Measurements from ENCODE around the gene GJD4.
A peak's percentile ranks its signal among the peaks of the same experiment; 100 is the strongest.

GJD4 gene

GRCh38 chr10:35594115-35595079 is 10.7 kb upstream of the GJD4 start:
- Histone ChIP-seq H3K9me3 (ENCODE audit: control insufficient read depth, insufficient read depth, low read length) (no peaks in the 10 kb centered on the region), H3K27ac (ENCODE audit: low read length) (peak overlapping the region; percentile 56), H3K27me3 (ENCODE audit: control insufficient read depth, insufficient read depth, low read length) (no peaks in the 10 kb centered on the region), H3K36me3 (ENCODE audit: control insufficient read depth, insufficient read depth, low read length) (no peaks in the 10 kb centered on the region), H3K4me3 (ENCODE audit: low read length) (no peak overlapping the region), H3K4me1 (ENCODE audit: control insufficient read depth, insufficient read depth, low read length) (peaks cover 6% of the 10 kb centered on the region; the same call in 1 of the 2 replicates)
- no CpG with 5 or more reads among the region's 14 CpGs for WGBS (ENCODE audit: insufficient coverage, insufficient read length)
- no peak for DNase-seq (ENCODE audit: low read depth, low spot score)

- no peak overlapping the region for H3K27ac ChIP-seq (ENCODE audit: low read length)
- H3K4me1 ChIP-seq (ENCODE audit: control insufficient read depth, insufficient read depth, low read length), result peaks cover 6% of the 10 kb centered on the region; the same call in 1 of the 2 replicates
- DNase-seq (ENCODE audit: low read depth, low spot score), result no peak
- H3K9me3 ChIP-seq (ENCODE audit: control insufficient read depth, insufficient read depth, low read length), result no peaks in the 10 kb centered on the region
- H3K4me3 ChIP-seq (ENCODE audit: low read length), result no peak overlapping the region
- H3K27me3 ChIP-seq (ENCODE audit: control insufficient read depth, insufficient read depth, low read length), result no peaks in the 10 kb centered on the region
- H3K36me3 ChIP-seq (ENCODE audit: control insufficient read depth, insufficient read depth, low read length), result no peaks in the 10 kb centered on the region
- WGBS (ENCODE audit: insufficient coverage, insufficient read length), result 95% methylated on average over 1 of the region's 3 CpGs
Observed at GRCh38 chr10:35595106-35595505, 10.0 kb upstream of the GJD4 start.

- no peaks in the 10 kb centered on the region for H3K9me3 ChIP-seq (ENCODE audit: control insufficient read depth, insufficient read depth, low read length)
- H3K27me3 ChIP-seq (ENCODE audit: control insufficient read depth, insufficient read depth, low read length), result no peaks in the 10 kb centered on the region
- no peak overlapping the region for H3K27ac ChIP-seq (ENCODE audit: low read length)
- DNase-seq (ENCODE audit: low read depth, low spot score), result no peak
- no peak overlapping the region for H3K4me3 ChIP-seq (ENCODE audit: low read length)
- peaks cover 5% of the 10 kb centered on the region; the same call in 1 of the 2 replicates for H3K4me1 ChIP-seq (ENCODE audit: control insufficient read depth, insufficient read depth, low read length)
- no CpG with 5 or more reads among the region's 6 CpGs for WGBS (ENCODE audit: insufficient coverage, insufficient read length)
- no peaks in the 10 kb centered on the region for H3K36me3 ChIP-seq (ENCODE audit: control insufficient read depth, insufficient read depth, low read length)
Observed at GRCh38 chr10:35598379-35598778, 6.8 kb upstream of the GJD4 start.

GRCh38 chr10:35600193-35600592 is 4.9 kb upstream of the GJD4 start:
- H3K27ac ChIP-seq (ENCODE audit: low read length), result no peak overlapping the region
- no CpG with 5 or more reads among the region's 2 CpGs for WGBS (ENCODE audit: insufficient coverage, insufficient read length)
- no peak for DNase-seq (ENCODE audit: low read depth, low spot score)

GRCh38 chr10:35606430-35606829 is 1.3 kb downstream of the GJD4 start:
- Histone ChIP-seq H3K4me3 (ENCODE audit: low read length) (no peak overlapping the region), H3K27me3 (ENCODE audit: control insufficient read depth, insufficient read depth, low read length) (no peaks in the 10 kb centered on the region; the same call in 1 of the 2 replicates), H3K27ac (ENCODE audit: low read length) (no peak overlapping the region), H3K4me1 (ENCODE audit: control insufficient read depth, insufficient read depth, low read length) (no peaks in the 10 kb centered on the region), H3K9me3 (ENCODE audit: control insufficient read depth, insufficient read depth, low read length) (no peaks in the 10 kb centered on the region), H3K36me3 (ENCODE audit: control insufficient read depth, insufficient read depth, low read length) (no peaks in the 10 kb centered on the region)
- no peak for DNase-seq (ENCODE audit: low read depth, low spot score)
- WGBS (ENCODE audit: insufficient coverage, insufficient read length), result no CpG with 5 or more reads among the region's 6 CpGs

More at GRCh38 chr10:35600193-35600592, 4.9 kb upstream of the GJD4 start:
- no peaks in the 10 kb centered on the region for H3K27me3 ChIP-seq (ENCODE audit: control insufficient read depth, insufficient read depth, low read length)
- no peak overlapping the region for H3K4me3 ChIP-seq (ENCODE audit: low read length)
- H3K9me3 ChIP-seq (ENCODE audit: control insufficient read depth, insufficient read depth, low read length), result no peaks in the 10 kb centered on the region
- H3K4me1 ChIP-seq (ENCODE audit: control insufficient read depth, insufficient read depth, low read length), result no peaks in the 10 kb centered on the region
- H3K36me3 ChIP-seq (ENCODE audit: control insufficient read depth, insufficient read depth, low read length), result no peaks in the 10 kb centered on the region

GRCh38 chr10:35607475-35608327 is 2.6 kb downstream of the GJD4 start:
- Histone ChIP-seq H3K4me3 (ENCODE audit: low read length) (peak overlapping the region; percentile 7; the same call in 1 of the 2 replicates), H3K9me3 (ENCODE audit: control insufficient read depth, insufficient read depth, low read length) (no peaks in the 10 kb centered on the region), H3K36me3 (ENCODE audit: control insufficient read depth, insufficient read depth, low read length) (no peaks in the 10 kb centered on the region), H3K4me1 (ENCODE audit: control insufficient read depth, insufficient read depth, low read length) (no peaks in the 10 kb centered on the region), H3K27me3 (ENCODE audit: control insufficient read depth, insufficient read depth, low read length) (no peaks in the 10 kb centered on the region; the same call in 1 of the 2 replicates), H3K27ac (ENCODE audit: low read length) (no peak overlapping the region)
- no peak for DNase-seq (ENCODE audit: low read depth, low spot score)
- no CpG with 5 or more reads among the region's 78 CpGs for WGBS (ENCODE audit: insufficient coverage, insufficient read length)

- H3K9me3 ChIP-seq (ENCODE audit: control insufficient read depth, insufficient read depth, low read length), result no peaks in the 10 kb centered on the region
- no peaks in the 10 kb centered on the region for H3K4me1 ChIP-seq (ENCODE audit: control insufficient read depth, insufficient read depth, low read length)
- H3K27me3 ChIP-seq (ENCODE audit: control insufficient read depth, insufficient read depth, low read length), result no peaks in the 10 kb centered on the region; the same call in 1 of the 2 replicates
- no peaks in the 10 kb centered on the region for H3K36me3 ChIP-seq (ENCODE audit: control insufficient read depth, insufficient read depth, low read length)
- no peak overlapping the region for H3K27ac ChIP-seq (ENCODE audit: low read length)
- no peak overlapping the region for H3K4me3 ChIP-seq (ENCODE audit: low read length)
- WGBS (ENCODE audit: insufficient coverage, insufficient read length), result no CpG with 5 or more reads among the region's 16 CpGs
- DNase-seq (ENCODE audit: low read depth, low spot score), result no peak
Observed at GRCh38 chr10:35608328-35608672, 3.2 kb downstream of the GJD4 start.

- no peak for DNase-seq (ENCODE audit: low read depth, low spot score)
- H3K4me1 ChIP-seq (ENCODE audit: control insufficient read depth, insufficient read depth, low read length), result no peaks in the 10 kb centered on the region
- H3K27ac ChIP-seq (ENCODE audit: low read length), result no peak overlapping the region
- no peaks in the 10 kb centered on the region for H3K9me3 ChIP-seq (ENCODE audit: control insufficient read depth, insufficient read depth, low read length)
- no peak overlapping the region for H3K4me3 ChIP-seq (ENCODE audit: low read length)
- WGBS (ENCODE audit: insufficient coverage, insufficient read length), result no CpG with 5 or more reads among the region's 6 CpGs
- H3K36me3 ChIP-seq (ENCODE audit: control insufficient read depth, insufficient read depth, low read length), result no peaks in the 10 kb centered on the region
- no peaks in the 10 kb centered on the region; the same call in 1 of the 2 replicates for H3K27me3 ChIP-seq (ENCODE audit: control insufficient read depth, insufficient read depth, low read length)
Observed at GRCh38 chr10:35611750-35612149, 6.6 kb downstream of the GJD4 start.

GRCh38 chr10:35612385-35613106 is 7.4 kb downstream of the GJD4 start:
- Histone ChIP-seq H3K4me3 (ENCODE audit: low read length) (no peak overlapping the region), H3K36me3 (ENCODE audit: control insufficient read depth, insufficient read depth, low read length) (no peaks in the 10 kb centered on the region), H3K27ac (ENCODE audit: low read length) (no peak overlapping the region), H3K27me3 (ENCODE audit: control insufficient read depth, insufficient read depth, low read length) (no peaks in the 10 kb centered on the region), H3K4me1 (ENCODE audit: control insufficient read depth, insufficient read depth, low read length) (no peaks in the 10 kb centered on the region), H3K9me3 (ENCODE audit: control insufficient read depth, insufficient read depth, low read length) (no peaks in the 10 kb centered on the region)
- WGBS (ENCODE audit: insufficient coverage, insufficient read length), result no CpG with 5 or more reads among the region's 6 CpGs
- DNase-seq (ENCODE audit: low read depth, low spot score), result no peak

GRCh38 chr10:35613107-35613440 is 7.9 kb downstream of the GJD4 start:
- H3K27ac ChIP-seq (ENCODE audit: low read length), result no peak overlapping the region
- H3K4me3 ChIP-seq (ENCODE audit: low read length), result no peak overlapping the region
- no peaks in the 10 kb centered on the region for H3K27me3 ChIP-seq (ENCODE audit: control insufficient read depth, insufficient read depth, low read length)
- no peak for DNase-seq (ENCODE audit: low read depth, low spot score)
- H3K4me1 ChIP-seq (ENCODE audit: control insufficient read depth, insufficient read depth, low read length), result no peaks in the 10 kb centered on the region
- WGBS (ENCODE audit: insufficient coverage, insufficient read length), result no CpG with 5 or more reads among the region's 2 CpGs
- no peaks in the 10 kb centered on the region for H3K9me3 ChIP-seq (ENCODE audit: control insufficient read depth, insufficient read depth, low read length)
- H3K36me3 ChIP-seq (ENCODE audit: control insufficient read depth, insufficient read depth, low read length), result no peaks in the 10 kb centered on the region
